Activated CD8-positive, alpha-beta memory T cell treated with anti-CD3 and anti-CD28 coated beads, Interleukin-2, amount 50 U/mL, for 24 hours (primary cell): Measurements from ENCODE around the gene ARPC4.

Experiments
- DNase-seq: peaks from one replicate; pipeline ENCODE4 v3.0.0-alpha.2; 2020; ENCODE audit errors: extremely low read depth

ARPC4 gene

GRCh38 chr3:9793161-9793781 is 389 bp downstream of the ARPC4 start:
- DNase-seq: no peak

- no peak for DNase-seq
Measured at GRCh38 chr3:9794400-9794799, 1.5 kb downstream of the ARPC4 start.

- no peak for DNase-seq
Measured at GRCh38 chr3:9795207-9795606, 2.3 kb downstream of the ARPC4 start.

GRCh38 chr3:9797196-9797945 is 4.5 kb downstream of the ARPC4 start:
- no peak for DNase-seq

- no peak for DNase-seq
Measured at GRCh38 chr3:9800529-9800928, 7.6 kb downstream of the ARPC4 start.

- no peak for DNase-seq
Measured at GRCh38 chr3:9803494-9803893, 10.6 kb downstream of the ARPC4 start.

- DNase-seq: no peak
Measured at GRCh38 chr3:9804996-9805395, 12.1 kb downstream of the ARPC4 start.

- DNase-seq: no peak
Measured at GRCh38 chr3:9806137-9806536, 13.3 kb downstream of the ARPC4 start.

- no peak for DNase-seq
Measured at GRCh38 chr3:9806688-9807589, 14.1 kb downstream of the ARPC4 start.

GRCh38 chr3:9807981-9808344 is 15.1 kb downstream of the ARPC4 start:
- DNase-seq: no peak

- no peak for DNase-seq
Measured at GRCh38 chr3:9808345-9809037, 15.6 kb downstream of the ARPC4 start.

- DNase-seq: no peak
Measured at GRCh38 chr3:9809239-9809614, 16.3 kb downstream of the ARPC4 start.

GRCh38 chr3:9809615-9810432 is 16.9 kb downstream of the ARPC4 start, which contains the start of gene TTLL3:
TSS of gene TTLL3 (plus strand) at chr3:9810262. CDS start at chr3:9810662, 400 bp downstream.
- no peak for DNase-seq

- DNase-seq: no peak
Measured at GRCh38 chr3:9810433-9810770, 17.5 kb downstream of the ARPC4 start.

GRCh38 chr3:9810846-9811245 is 18.0 kb downstream of the ARPC4 start:
- no peak for DNase-seq

GRCh38 chr3:9812870-9813483 is 20.1 kb downstream of the ARPC4 start:
- no peak for DNase-seq

GRCh38 chr3:9815986-9816385 is 23.1 kb downstream of the ARPC4 start:
- no peak for DNase-seq

GRCh38 chr3:9817436-9817835 is 24.6 kb downstream of the ARPC4 start:
- no peak for DNase-seq

- DNase-seq: no peak
Measured at GRCh38 chr3:9818666-9819335, 25.9 kb downstream of the ARPC4 start.

- no peak for DNase-seq
Measured at GRCh38 chr3:9820543-9820942, 27.7 kb downstream of the ARPC4 start.
